Neural progenitor cell (in vitro differentiated cells): ENCODE results near the gene NCF2.

ENCODE experiments used
- EZH2 ChIP-seq: fragments of 200-600 bp; sonication (generic); IDR thresholded peaks from 2 replicates; pipeline ENCODE4 v1.6.1; 2017; ENCODE audit warnings: antibody characterized with exemption, mild to moderate bottlenecking, moderate library complexity
- TF ChIP-seq, protein P1 (sequence below): fragments of 200-600 bp; sonication (generic); IDR thresholded peaks from 2 replicates; pipeline ENCODE4 v1.5.1; 2017; ENCODE audit warnings: antibody characterized with exemption, mild to moderate bottlenecking

DNA sequence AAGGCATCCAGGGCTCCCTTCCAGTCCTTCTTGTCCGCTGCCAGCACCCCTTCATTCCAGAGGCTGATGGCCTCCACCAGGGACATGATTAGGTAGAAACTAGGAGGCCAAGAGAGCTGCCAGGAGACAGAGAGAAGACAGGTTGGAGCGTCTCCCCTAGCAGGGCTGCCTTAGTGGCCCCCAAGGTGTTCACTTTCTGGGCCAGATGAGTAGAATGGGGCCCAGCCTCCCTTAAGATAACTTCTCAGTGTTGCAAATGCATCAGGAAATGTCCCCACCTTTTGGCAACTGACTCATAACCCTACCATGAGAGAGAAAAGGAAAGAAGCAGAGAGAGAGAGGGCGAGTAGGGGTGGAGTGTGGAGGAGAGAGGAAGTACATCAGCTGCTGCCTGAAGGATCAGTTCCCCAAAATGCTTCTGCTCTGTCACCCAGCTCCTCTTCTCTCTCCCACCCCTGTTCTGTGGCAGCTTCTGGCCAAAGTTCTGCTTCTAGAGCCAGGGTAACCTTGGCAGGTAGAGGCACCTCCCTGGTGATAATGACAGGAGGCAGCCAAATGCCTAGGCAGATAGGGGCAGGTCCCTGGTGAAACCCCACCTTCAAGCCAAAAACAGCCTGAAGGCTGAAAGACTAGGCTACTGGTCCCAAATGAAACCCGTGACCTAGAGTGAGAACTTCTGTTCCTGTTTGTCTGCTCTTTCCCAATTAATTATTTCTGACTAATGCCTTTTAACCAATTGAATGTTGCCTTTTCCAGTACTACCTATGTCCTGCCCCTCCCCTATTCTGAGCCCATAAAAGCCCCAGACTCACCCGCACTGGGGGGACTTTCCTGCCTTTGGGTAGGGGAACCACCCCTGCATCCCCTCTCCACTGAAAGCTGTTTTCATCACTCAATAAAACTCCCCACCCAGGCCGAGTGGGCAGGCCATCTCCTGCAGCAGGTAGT, at the start of gene NCF2:
- no peak for TF ChIP-seq EZH2
- TF ChIP-seq, protein P1, sequence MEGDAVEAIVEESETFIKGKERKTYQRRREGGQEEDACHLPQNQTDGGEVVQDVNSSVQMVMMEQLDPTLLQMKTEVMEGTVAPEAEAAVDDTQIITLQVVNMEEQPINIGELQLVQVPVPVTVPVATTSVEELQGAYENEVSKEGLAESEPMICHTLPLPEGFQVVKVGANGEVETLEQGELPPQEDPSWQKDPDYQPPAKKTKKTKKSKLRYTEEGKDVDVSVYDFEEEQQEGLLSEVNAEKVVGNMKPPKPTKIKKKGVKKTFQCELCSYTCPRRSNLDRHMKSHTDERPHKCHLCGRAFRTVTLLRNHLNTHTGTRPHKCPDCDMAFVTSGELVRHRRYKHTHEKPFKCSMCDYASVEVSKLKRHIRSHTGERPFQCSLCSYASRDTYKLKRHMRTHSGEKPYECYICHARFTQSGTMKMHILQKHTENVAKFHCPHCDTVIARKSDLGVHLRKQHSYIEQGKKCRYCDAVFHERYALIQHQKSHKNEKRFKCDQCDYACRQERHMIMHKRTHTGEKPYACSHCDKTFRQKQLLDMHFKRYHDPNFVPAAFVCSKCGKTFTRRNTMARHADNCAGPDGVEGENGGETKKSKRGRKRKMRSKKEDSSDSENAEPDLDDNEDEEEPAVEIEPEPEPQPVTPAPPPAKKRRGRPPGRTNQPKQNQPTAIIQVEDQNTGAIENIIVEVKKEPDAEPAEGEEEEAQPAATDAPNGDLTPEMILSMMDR: no peak
